H1 (cell line): ENCODE data around the gene TTK.

Experiments used
- CTCF ChIP-seq, 3 experiments: IDR thresholded peaks; 1 replicate in 2 of 3; 2 replicates in 1 of 3; pipeline versions ENCODE4 v1.5.1 to v1.6.1; 2011; ENCODE audit warnings: low read length in 3 of 3, mild to moderate bottlenecking in 3 of 3, inconsistent platforms in 2 of 3, low read depth in 1 of 3, moderate library complexity in 1 of 3; ENCODE audit not compliant: insufficient read depth in 1 of 3; ENCODE audit errors: control extremely low read depth in 1 of 3
- MAFK ChIP-seq: IDR thresholded peaks from 2 replicates; pipeline ENCODE4 v1.6.1; 2012; ENCODE audit warnings: low read depth, mild to moderate bottlenecking, improper control_type of control experiment, low read length
- SIN3A ChIP-seq, 2 experiments: IDR thresholded peaks in 1 of 2; conservative IDR thresholded peaks in 1 of 2; 2 replicates each; pipeline ENCODE4 v1.6.1; 2011 to 2012; ENCODE audit warnings: low read length in 2 of 2, improper control_type of control experiment in 1 of 2, low read depth in 1 of 2, mild to moderate bottlenecking in 1 of 2
- TAF1 ChIP-seq: IDR thresholded peaks from 2 replicates; pipeline ENCODE4 v1.6.1; 2011; ENCODE audit warnings: mild to moderate bottlenecking, low read depth, low read length
- YY1 ChIP-seq: IDR thresholded peaks from 2 replicates; pipeline ENCODE4 v1.6.1; 2011; ENCODE audit warnings: low read depth, mild to moderate bottlenecking, low read length

GRCh38 chr6:80004173-80005072, at the start of gene TTK:
- TF ChIP-seq YY1 (peak; percentile 76), SIN3A (conservative IDR thresholded peaks at IDR 0.05 in 1 of 2, IDR thresholded peaks at IDR 0.05 in 1 of 2; ENCODE audit: low read depth in 1 of 2, low read length in 2 of 2) (peak; percentile 67 to 92; a peak in 2 of 4 replicates), CTCF (IDR thresholded peaks at IDR 0.05; ENCODE audit: control extremely low read depth in 1 of 3, insufficient read depth in 1 of 3, low read depth in 1 of 3, low read length in 3 of 3) (no peak), TAF1 (peak; percentile 79), MAFK (no peak)
